Measurements from ENCODE around the gene CCDC50.

Gene CCDC50

GRCh38 chr3:191424881-191425280 lies 95.7 kb downstream of the CCDC50 start:
- Mint-ChIP-seq H3K27ac (no peak overlapping the region), H3K36me3 (ENCODE audit: low read depth) (no peaks in the 10 kb centered on the region), H3K4me1 (peaks cover 9% of the 10 kb centered on the region), H3K4me3 (no peak overlapping the region), H3K9me3 (no peaks in the 10 kb centered on the region), H3K27me3 (ENCODE audit: low read depth, poor library complexity) (peaks cover 2% of the 10 kb centered on the region)
- TF ChIP-seq CTCF (IDR thresholded peaks at IDR 0.05) = no peak
- no peak for DNase-seq

GRCh38 chr3:191425322-191425734 lies 96.1 kb downstream of the CCDC50 start:
- DNase-seq = no peak
- peaks cover 9% of the 10 kb centered on the region for H3K4me1 Mint-ChIP-seq
- peaks cover 2% of the 10 kb centered on the region for H3K27me3 Mint-ChIP-seq (ENCODE audit: low read depth, poor library complexity)
- TF ChIP-seq CTCF (IDR thresholded peaks at IDR 0.05) = no peak
- H3K36me3 Mint-ChIP-seq (ENCODE audit: low read depth) = no peaks in the 10 kb centered on the region
- H3K9me3 Mint-ChIP-seq = no peaks in the 10 kb centered on the region
- no peak overlapping the region for H3K27ac Mint-ChIP-seq
- H3K4me3 Mint-ChIP-seq = no peak overlapping the region

GRCh38 chr3:191426311-191426710 lies 97.1 kb downstream of the CCDC50 start:
- Mint-ChIP-seq H3K36me3 (ENCODE audit: low read depth) (no peaks in the 10 kb centered on the region), H3K4me3 (no peak overlapping the region), H3K27me3 (ENCODE audit: low read depth, poor library complexity) (peaks cover 2% of the 10 kb centered on the region), H3K9me3 (no peaks in the 10 kb centered on the region), H3K4me1 (peaks cover 9% of the 10 kb centered on the region), H3K27ac (no peak overlapping the region)
- TF ChIP-seq CTCF (IDR thresholded peaks at IDR 0.05) = no peak
- no peak for DNase-seq

GRCh38 chr3:191428177-191428576 lies 99.0 kb downstream of the CCDC50 start:
- no peaks in the 10 kb centered on the region for H3K9me3 Mint-ChIP-seq
- TF ChIP-seq CTCF (IDR thresholded peaks at IDR 0.05) = no peak

GRCh38 chr3:191430103-191430502 lies 100.9 kb downstream of the CCDC50 start:
- H3K27me3 Mint-ChIP-seq (ENCODE audit: low read depth, poor library complexity) = no peaks in the 10 kb centered on the region
- H3K4me3 Mint-ChIP-seq = no peak overlapping the region
- H3K27ac Mint-ChIP-seq = no peak overlapping the region
- H3K9me3 Mint-ChIP-seq = no peaks in the 10 kb centered on the region
- no peak for TF ChIP-seq CTCF (IDR thresholded peaks at IDR 0.05)
- DNase-seq = no peak
- peaks cover 3% of the 10 kb centered on the region for H3K4me1 Mint-ChIP-seq
- no peaks in the 10 kb centered on the region for H3K36me3 Mint-ChIP-seq (ENCODE audit: low read depth)

More at GRCh38 chr3:191428177-191428576, 99.0 kb downstream of the CCDC50 start:
- no peak overlapping the region for H3K27ac Mint-ChIP-seq
- H3K4me1 Mint-ChIP-seq = peaks cover 9% of the 10 kb centered on the region
- H3K27me3 Mint-ChIP-seq (ENCODE audit: low read depth, poor library complexity) = no peaks in the 10 kb centered on the region
- no peaks in the 10 kb centered on the region for H3K36me3 Mint-ChIP-seq (ENCODE audit: low read depth)
- no peak overlapping the region for H3K4me3 Mint-ChIP-seq
- no peak for DNase-seq

GRCh38 chr3:191431160-191431822 lies 102.1 kb downstream of the CCDC50 start:
- Mint-ChIP-seq H3K9me3 (no peaks in the 10 kb centered on the region), H3K27ac (no peak overlapping the region), H3K36me3 (ENCODE audit: low read depth) (no peaks in the 10 kb centered on the region), H3K4me1 (no peaks in the 10 kb centered on the region), H3K27me3 (ENCODE audit: low read depth, poor library complexity) (no peaks in the 10 kb centered on the region), H3K4me3 (no peak overlapping the region)
- TF ChIP-seq CTCF (IDR thresholded peaks at IDR 0.05) = no peak
- DNase-seq = no peak
